DND-41 (cell line): Measurements from ENCODE around the gene RBM20.

Experiments
- ATAC-seq: fragments of 200-7000 bp; cut with Tn5 transposase; 3 replicates; pipeline ENCODE4 v1.9.1; 2021; ENCODE audit warnings: low read depth; ENCODE audit not compliant: insufficient read depth
- DNase-seq: peaks from one replicate; pipeline ENCODE4 v3.0.0-alpha.2; 2020
- H2AFZ ChIP-seq: 2 replicates; pipeline ENCODE4 v1.6.0; 2012; ENCODE audit warnings: low read depth, low read length
- H3K27ac ChIP-seq: 2 replicates; pipeline ENCODE4 v1.5.1; 2012; ENCODE audit warnings: low read length, inconsistent platforms
- H3K27me3 ChIP-seq: fragments of 200-600 bp; sonication (generic); 2 replicates; pipeline ENCODE4 v1.6.0; 2012; ENCODE audit warnings: low read length, mild to moderate bottlenecking, inconsistent platforms; ENCODE audit not compliant: insufficient read depth, poor library complexity
- H3K36me3 ChIP-seq: 2 replicates; pipeline ENCODE4 v1.5.1; 2012; ENCODE audit warnings: low read length, inconsistent platforms; ENCODE audit not compliant: insufficient read depth
- H3K4me1 ChIP-seq: 2 replicates; pipeline ENCODE4 v1.5.1; 2012; ENCODE audit warnings: mild to moderate bottlenecking, low read length; ENCODE audit not compliant: insufficient read depth
- H3K4me2 ChIP-seq: 2 replicates; pipeline ENCODE4 v1.6.0; 2012; ENCODE audit warnings: mild to moderate bottlenecking, moderate library complexity, low read length, inconsistent platforms; ENCODE audit not compliant: insufficient read depth
- H3K4me3 ChIP-seq, 2 experiments: fragments of 200-600 bp in 1 of 2; shearing (Covaris generic) in 1 of 2; 2 replicates each; pipeline ENCODE4 v1.5.1; 2012 to 2016; ENCODE audit warnings: inconsistent platforms in 2 of 2, low read length in 2 of 2, mild to moderate bottlenecking in 2 of 2, low read depth in 1 of 2, moderate library complexity in 1 of 2
- H3K79me2 ChIP-seq: 2 replicates; pipeline ENCODE4 v1.6.0; 2012; ENCODE audit warnings: low read length, inconsistent platforms; ENCODE audit not compliant: insufficient read depth
- H3K9ac ChIP-seq: 2 replicates; pipeline ENCODE4 v1.6.0; 2012; ENCODE audit warnings: low read depth, mild to moderate bottlenecking, inconsistent platforms, low read length, moderate library complexity
- H3K9me3 ChIP-seq: 2 replicates; pipeline ENCODE4 v1.5.1; 2012; ENCODE audit warnings: low read length, moderate library complexity, mild to moderate bottlenecking, inconsistent platforms; ENCODE audit not compliant: insufficient read depth, severe bottlenecking
- H4K20me1 ChIP-seq: 2 replicates; pipeline ENCODE4 v1.6.0; 2012; ENCODE audit warnings: low read length; ENCODE audit not compliant: insufficient read depth
- EZH2 ChIP-seq: IDR thresholded peaks from 3 replicates; pipeline ENCODE4 v1.6.1; 2012; ENCODE audit warnings: borderline replicate concordance, low read depth, mild to moderate bottlenecking, moderate library complexity, low read length, inconsistent platforms; ENCODE audit not compliant: severe bottlenecking
- TF ChIP-seq, protein P1 (sequence below): IDR thresholded peaks from 2 replicates; pipeline ENCODE4 v1.5.1; 2012; ENCODE audit warnings: borderline replicate concordance, low read length, moderate library complexity, mild to moderate bottlenecking; ENCODE audit not compliant: poor library complexity, severe bottlenecking; ENCODE audit errors: extremely low read depth

The RBM20 gene

DNA sequence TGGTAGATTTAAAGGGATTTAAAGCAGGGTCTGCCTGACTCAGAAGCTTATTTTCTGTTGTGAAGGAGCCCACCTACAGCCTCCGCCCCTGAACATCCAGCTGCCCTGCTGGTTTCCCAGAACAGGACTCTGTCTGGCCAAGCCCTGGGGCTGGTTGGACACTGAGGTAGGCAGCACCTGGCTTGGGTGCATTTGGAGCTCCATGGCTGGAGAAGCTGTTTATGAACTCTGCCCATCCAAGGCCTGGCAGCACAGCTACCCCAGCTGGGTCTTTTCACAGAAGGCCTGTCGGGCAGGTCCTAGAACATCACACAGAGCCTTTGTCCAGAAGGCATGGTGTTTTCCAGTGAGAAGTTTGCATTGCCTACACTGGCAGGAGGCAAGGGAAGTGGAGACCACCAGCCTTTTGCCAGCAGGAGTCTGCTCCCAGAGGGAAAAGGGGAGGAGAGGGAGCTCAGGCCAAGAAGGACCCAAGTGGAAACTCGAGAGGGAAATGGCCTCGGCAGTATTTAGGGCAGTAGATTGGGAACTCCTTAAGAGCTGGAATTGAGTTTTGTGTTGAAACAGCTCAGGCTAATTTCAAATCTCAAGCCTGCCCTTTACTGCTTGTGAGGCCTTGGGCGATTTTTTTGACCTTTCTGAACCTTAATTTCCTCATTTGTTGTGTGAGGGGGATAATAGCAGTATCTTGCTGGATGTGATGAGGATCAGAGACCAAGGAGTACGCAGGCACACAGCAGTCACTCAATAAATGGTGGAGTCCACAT is 215.3 kb downstream of the RBM20 start:
- H3K79me2 ChIP-seq, result no peaks in the 10 kb centered on the region
- DNase-seq, result no peak
- no peak for ATAC-seq
- TF ChIP-seq, protein P1, sequence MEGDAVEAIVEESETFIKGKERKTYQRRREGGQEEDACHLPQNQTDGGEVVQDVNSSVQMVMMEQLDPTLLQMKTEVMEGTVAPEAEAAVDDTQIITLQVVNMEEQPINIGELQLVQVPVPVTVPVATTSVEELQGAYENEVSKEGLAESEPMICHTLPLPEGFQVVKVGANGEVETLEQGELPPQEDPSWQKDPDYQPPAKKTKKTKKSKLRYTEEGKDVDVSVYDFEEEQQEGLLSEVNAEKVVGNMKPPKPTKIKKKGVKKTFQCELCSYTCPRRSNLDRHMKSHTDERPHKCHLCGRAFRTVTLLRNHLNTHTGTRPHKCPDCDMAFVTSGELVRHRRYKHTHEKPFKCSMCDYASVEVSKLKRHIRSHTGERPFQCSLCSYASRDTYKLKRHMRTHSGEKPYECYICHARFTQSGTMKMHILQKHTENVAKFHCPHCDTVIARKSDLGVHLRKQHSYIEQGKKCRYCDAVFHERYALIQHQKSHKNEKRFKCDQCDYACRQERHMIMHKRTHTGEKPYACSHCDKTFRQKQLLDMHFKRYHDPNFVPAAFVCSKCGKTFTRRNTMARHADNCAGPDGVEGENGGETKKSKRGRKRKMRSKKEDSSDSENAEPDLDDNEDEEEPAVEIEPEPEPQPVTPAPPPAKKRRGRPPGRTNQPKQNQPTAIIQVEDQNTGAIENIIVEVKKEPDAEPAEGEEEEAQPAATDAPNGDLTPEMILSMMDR, result no peak
- TF ChIP-seq EZH2, result no peak
- H3K9me3 ChIP-seq, result no peaks in the 10 kb centered on the region
- no peaks in the 10 kb centered on the region for H3K36me3 ChIP-seq
- H3K27ac ChIP-seq, result no peak overlapping the region
- H3K9ac ChIP-seq, result no peak overlapping the region
- H4K20me1 ChIP-seq, result no peaks in the 10 kb centered on the region
- no peaks in the 10 kb centered on the region for H3K27me3 ChIP-seq
- H2AFZ ChIP-seq, result peak overlapping the region; percentile 16; the same call in 1 of the 2 replicates
- H3K4me1 ChIP-seq, result peaks cover 18% of the 10 kb centered on the region
- H3K4me3 ChIP-seq, result no peak overlapping the region
- H3K4me2 ChIP-seq, result no peak overlapping the region

DNA sequence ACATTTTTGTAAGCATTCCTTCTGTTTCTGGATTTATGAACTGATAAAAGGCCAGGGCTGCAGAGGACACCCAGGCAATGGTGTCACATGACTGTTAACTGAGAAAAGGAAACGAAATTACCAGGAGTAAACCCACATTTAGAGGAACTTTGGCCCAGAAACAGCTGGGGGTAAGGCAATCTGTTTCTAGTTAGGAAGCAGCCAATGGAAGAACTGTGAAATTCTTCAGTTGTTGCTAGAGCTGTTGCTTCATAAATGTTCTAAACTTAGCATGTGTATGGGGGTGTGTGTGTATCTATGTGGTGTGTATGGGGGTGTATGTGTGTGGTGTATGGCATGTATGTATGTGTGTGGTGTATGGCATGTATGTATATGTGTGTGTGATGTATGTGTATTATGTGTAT is 215.8 kb downstream of the RBM20 start:
- Histone ChIP-seq H3K4me1 (peaks cover 24% of the 10 kb centered on the region), H3K9ac (no peak overlapping the region), H3K79me2 (no peaks in the 10 kb centered on the region), H3K27me3 (no peaks in the 10 kb centered on the region), H4K20me1 (no peaks in the 10 kb centered on the region), H3K9me3 (no peaks in the 10 kb centered on the region), H3K4me3 (no peak overlapping the region), H2AFZ (no peak overlapping the region), H3K36me3 (no peaks in the 10 kb centered on the region), H3K27ac (no peak overlapping the region), H3K4me2 (no peak overlapping the region)
- DNase-seq, result no peak
- TF ChIP-seq EZH2, result no peak
- ATAC-seq, result 0 out of 3 replicates have a peak, but pooled peaks have one; percentile 23

DNA sequence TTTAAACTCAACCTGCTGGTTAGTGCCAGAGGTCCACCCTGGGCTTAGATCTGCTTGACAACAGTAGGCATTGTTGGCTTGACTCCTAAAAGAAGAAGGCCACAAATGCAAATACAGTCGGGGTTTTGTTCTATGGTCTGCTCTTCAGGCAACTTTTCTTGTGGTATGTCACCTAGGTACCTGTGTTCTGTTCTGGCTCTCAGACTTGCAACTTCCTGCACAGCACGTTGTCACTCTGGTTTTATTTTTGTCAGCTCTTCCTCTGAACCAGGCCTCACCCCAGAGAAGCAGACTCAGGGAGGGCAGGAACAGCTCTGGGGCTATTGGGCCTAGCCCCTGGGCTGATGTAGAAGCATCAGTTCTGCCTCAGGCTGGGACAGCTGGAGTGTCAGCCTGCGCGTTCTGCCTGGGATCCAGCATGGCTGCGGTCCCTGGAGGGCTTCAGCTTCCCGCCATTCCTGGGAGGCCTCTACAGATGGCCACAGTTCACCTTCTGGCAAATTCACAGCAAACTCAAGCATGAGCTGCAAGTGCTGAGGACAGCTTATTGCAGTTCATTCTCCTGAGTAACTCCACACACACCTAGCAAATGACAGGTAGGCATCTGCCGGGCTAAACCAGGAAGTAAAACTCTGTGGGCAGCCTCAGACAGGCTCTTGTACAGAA is 216.6 kb downstream of the RBM20 start:
- no peak overlapping the region for H3K4me2 ChIP-seq
- H3K79me2 ChIP-seq, result no peaks in the 10 kb centered on the region
- peaks cover 24% of the 10 kb centered on the region for H3K4me1 ChIP-seq
- no peak overlapping the region for H3K9ac ChIP-seq
- H3K9me3 ChIP-seq, result no peaks in the 10 kb centered on the region
- TF ChIP-seq, protein P1, result no peak
- no peak for TF ChIP-seq EZH2
- peak overlapping the region; percentile 24 for H2AFZ ChIP-seq
- no peaks in the 10 kb centered on the region for H3K27me3 ChIP-seq
- ATAC-seq, result 0 out of 3 replicates have a peak, but pooled peaks have one; percentile 18
- DNase-seq, result no peak
- H4K20me1 ChIP-seq, result no peaks in the 10 kb centered on the region
- no peak overlapping the region for H3K27ac ChIP-seq
- H3K36me3 ChIP-seq, result no peaks in the 10 kb centered on the region
- no peak overlapping the region for H3K4me3 ChIP-seq

DNA sequence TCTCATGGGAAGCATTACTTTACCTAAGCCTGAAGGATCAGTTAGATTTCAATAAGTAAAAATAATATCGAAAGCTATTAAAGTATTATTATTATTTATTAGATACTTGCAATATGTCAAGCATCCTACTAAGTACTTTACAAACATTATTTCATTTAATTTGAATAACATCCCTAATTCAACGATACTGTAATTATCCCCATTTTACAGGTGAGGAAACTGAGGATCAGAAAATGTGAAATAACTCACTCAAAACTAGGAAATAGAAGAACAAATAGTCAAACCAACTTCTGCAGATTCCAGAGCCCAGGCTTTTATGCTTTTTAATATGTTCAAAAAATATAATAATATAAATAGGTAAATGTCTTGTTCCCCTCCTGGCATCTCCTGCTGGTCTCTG is 217.3 kb downstream of the RBM20 start:
- Histone ChIP-seq H3K9me3 (no peaks in the 10 kb centered on the region), H3K4me2 (no peak overlapping the region), H2AFZ (no peak overlapping the region), H4K20me1 (no peaks in the 10 kb centered on the region), H3K27ac (no peak overlapping the region), H3K36me3 (no peaks in the 10 kb centered on the region), H3K4me1 (peaks cover 24% of the 10 kb centered on the region), H3K4me3 (no peak overlapping the region), H3K79me2 (no peaks in the 10 kb centered on the region), H3K9ac (no peak overlapping the region), H3K27me3 (no peaks in the 10 kb centered on the region)
- ATAC-seq, result no peak
- TF ChIP-seq, protein P1, result no peak
- no peak for TF ChIP-seq EZH2
- DNase-seq, result no peak
